Ramos (cell line): ENCODE measurements around the gene RAB3GAP2.
"Not testable (repeated sequence)": the region's sequence is repeated elsewhere in the genome, so short reads cannot be mapped to it uniquely, and the experiment has no call there.

Experiments used
- in situ Hi-C: fragments of 300-500 bp; cut with MboI; formaldehyde crosslinking; loops from one replicate; pipeline ENCODE4 v1.14.3; 2022; ENCODE audit warnings: low sequenced_read_pairs; ENCODE audit not compliant: unreplicated experiment

RAB3GAP2 gene

GRCh38 chr1:220153147-220153546 lies 119.1 kb downstream of the RAB3GAP2 start:
- in situ Hi-C loops, result no loop called here

GRCh38 chr1:220151454-220151853 lies 120.8 kb downstream of the RAB3GAP2 start:
- in situ Hi-C loops, result no loop called here

- in situ Hi-C loops, result no loop called here
Measured at GRCh38 chr1:220149742-220150141, 122.5 kb downstream of the RAB3GAP2 start.

GRCh38 chr1:220144051-220144450 lies 128.2 kb downstream of the RAB3GAP2 start:
- in situ Hi-C loops, result no loop called here

GRCh38 chr1:220139966-220140365 lies 132.3 kb downstream of the RAB3GAP2 start:
- in situ Hi-C loops, result no loop called here

GRCh38 chr1:220137019-220137786 lies 135.1 kb downstream of the RAB3GAP2 start:
- in situ Hi-C loops, result no loop called here

GRCh38 chr1:220135755-220136154 lies 136.5 kb downstream of the RAB3GAP2 start:
- in situ Hi-C loops, result no loop called here

- in situ Hi-C loops, result no loop called here
Measured at GRCh38 chr1:220129479-220130210, 142.6 kb downstream of the RAB3GAP2 start.

- in situ Hi-C loops, result no loop called here
Measured at GRCh38 chr1:220127076-220127475, 145.2 kb downstream of the RAB3GAP2 start.

- in situ Hi-C loops, result no loop called here
Measured at GRCh38 chr1:220124542-220124941, 147.7 kb downstream of the RAB3GAP2 start.

GRCh38 chr1:220123889-220124288 lies 148.4 kb downstream of the RAB3GAP2 start:
- in situ Hi-C loops, result no loop called here

GRCh38 chr1:220123066-220123465 lies 149.2 kb downstream of the RAB3GAP2 start:
- in situ Hi-C loops, result no loop called here

GRCh38 chr1:220121791-220122530 lies 150.3 kb downstream of the RAB3GAP2 start:
- in situ Hi-C loops, result no loop called here

- in situ Hi-C loops, result no loop called here
Measured at GRCh38 chr1:220119043-220119512, 153.2 kb downstream of the RAB3GAP2 start.

GRCh38 chr1:220113136-220113695 lies 159.0 kb downstream of the RAB3GAP2 start:
- in situ Hi-C loops, result no loop called here

- in situ Hi-C loops, result not testable (repeated sequence)
Measured at GRCh38 chr1:220112600-220112999, 159.7 kb downstream of the RAB3GAP2 start.

GRCh38 chr1:220110473-220110872 lies 161.8 kb downstream of the RAB3GAP2 start:
- in situ Hi-C loops, result not testable (repeated sequence)

- in situ Hi-C loops, result no loop called here
Measured at GRCh38 chr1:220099826-220100225, 172.4 kb downstream of the RAB3GAP2 start.
